HG03064 (cell line): Measurements from ENCODE around the gene PRF1.

ENCODE experiments used
- ATAC-seq: cut with Tn5 transposase; IDR thresholded peaks from one replicate; pipeline ENCODE4 v1.9.1; 2021; ENCODE audit warnings: low read depth; ENCODE audit not compliant: unreplicated experiment

The PRF1 gene

GRCh38 chr10:70596110-70596798 is 6.3 kb downstream of the PRF1 start:
- no peak for ATAC-seq

DNA sequence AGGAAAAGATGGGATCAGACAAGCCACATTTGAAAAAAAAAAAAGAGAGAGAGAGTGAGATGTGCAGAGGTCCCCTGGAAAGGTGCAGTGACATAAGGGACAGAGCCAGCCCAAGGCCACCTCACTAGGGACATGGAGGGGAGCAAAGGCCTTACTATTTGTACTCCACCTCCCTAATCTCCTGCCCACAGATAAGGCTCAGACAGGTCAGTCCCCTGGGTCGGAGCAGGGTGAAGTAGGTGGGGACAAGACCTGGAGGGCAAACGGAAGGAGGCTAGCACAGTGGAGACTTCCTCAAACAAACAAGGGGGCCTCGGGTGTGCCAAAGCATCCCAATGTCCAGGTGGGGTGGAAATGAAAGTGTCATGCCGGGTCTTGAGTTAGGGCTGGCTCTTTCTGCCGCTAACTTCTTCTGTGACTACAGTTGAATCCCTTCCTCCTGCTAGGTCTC is 7.0 kb downstream of the PRF1 start:
- no peak for ATAC-seq

DNA sequence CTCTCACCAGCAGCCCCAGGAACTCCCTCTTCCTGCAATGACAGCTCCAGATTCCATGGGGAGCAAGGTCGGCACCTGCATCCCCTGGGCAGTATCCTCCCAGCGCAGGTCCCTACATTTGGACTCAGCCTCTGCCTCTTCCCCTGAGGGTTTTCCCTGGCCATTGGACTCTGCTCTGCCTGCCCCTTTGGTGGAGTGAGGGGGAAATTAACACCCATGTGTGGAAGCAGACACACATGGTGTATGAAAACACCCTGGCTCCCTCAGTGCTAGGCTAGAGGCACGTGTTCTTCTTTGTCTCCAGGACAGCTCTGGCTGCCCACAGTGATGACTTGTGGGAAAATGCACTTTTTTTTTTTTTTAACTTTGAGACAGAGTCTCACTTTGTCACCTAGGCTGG is 8.4 kb downstream of the PRF1 start:
- no peak for ATAC-seq

- no peak for ATAC-seq
Measured at GRCh38 chr10:70593513-70593890, 9.0 kb downstream of the PRF1 start.

DNA sequence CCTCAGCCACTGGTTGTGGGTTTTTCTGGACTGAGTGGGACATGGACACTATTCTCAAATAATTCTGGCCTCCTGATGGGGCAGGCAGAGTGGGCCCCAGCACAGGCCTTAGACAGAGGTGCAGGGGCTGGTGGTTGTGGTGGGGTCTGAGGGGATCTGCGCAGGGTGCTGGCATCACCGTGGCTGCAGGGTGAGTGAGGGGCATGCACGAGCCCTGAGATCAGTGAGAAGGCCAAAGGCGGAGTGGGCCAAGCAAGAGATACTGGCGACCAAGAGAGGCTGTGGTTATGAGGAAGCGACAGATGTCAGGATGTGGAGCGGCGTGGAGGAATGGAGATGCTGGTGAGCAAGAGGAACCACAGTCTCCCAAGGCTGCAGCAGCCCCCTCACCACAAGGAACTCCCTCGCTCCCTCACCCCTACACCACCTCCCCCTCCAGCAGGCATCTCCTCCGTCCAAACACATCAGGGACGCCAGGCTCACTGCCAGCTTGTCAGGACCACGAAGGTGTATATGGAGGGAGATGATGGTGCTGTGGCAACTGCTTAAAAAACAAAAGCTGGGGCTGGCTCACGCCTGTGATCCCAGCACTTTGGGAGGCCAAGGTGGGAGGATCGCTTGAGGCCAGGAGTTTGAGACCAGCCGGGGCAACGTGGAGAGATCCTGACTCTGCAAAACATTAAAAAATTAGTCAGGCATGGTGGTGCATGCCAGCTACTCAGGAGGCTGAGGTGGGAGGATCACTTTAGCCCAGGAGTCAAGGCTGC is 9.6 kb downstream of the PRF1 start:
- ATAC-seq = no peak

DNA sequence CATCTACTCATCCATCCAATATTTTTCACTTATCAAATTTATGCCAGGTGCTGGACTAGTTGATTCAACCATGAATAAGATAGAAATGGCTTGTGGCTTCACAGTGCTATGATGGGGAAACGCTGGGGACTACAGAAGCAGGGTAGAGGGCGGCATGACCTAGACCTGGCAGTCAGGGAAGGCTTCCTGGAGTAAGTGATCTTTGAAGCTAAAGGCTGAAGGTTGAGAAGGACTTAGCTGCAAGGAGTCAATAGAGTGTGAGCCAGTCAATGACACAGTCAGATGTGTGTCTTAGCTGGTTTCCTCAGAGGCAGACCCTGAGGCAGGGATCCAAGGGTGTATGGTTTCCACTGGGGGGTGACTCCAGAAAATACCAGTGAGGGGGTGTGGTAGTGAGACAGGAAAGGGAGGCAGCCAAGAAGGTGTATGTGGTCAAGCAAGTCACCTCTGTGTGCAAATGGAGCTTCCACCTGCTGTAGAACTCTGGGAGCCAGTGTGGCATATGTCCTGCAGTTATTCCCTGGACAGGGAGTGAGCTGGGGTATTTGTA is 10.3 kb downstream of the PRF1 start:
- no peak for ATAC-seq

- no peak for ATAC-seq
Measured at GRCh38 chr10:70590655-70591416, 11.7 kb downstream of the PRF1 start.

- no peak for ATAC-seq
Measured at GRCh38 chr10:70589762-70590654, 12.5 kb downstream of the PRF1 start.

DNA sequence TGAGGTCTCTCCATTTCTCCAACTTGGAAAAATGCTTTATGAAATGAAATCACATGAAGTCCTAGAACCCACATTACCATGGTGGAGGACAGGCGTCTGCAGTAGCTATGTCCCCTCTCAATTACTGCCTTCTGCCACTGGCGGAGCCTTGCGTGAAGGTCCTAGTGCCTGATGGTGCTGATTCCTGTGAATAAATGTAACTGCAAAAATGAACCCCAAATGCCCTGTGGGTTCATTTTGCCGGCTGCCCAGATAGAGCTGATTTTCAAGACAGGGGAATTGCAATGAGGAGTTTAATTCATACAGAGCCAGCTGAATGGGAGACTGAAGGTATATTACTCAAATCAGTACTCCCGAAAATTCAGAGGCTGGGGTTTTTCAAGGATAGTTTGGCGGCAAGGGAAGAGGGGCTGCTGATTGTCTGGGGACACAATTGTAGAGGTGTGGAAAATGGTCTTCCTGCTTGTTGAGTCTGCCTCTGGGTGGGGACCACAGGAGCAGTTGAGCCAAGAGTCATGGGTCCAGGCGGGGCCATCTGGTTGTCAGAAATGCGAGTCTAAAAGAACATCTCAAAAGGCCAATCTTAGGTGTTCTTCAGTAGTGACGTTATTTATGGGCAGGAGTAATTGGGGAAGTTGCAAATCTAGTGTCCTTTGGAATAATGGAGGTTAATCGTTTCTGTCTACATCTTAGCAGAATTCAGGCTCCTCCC is 13.5 kb downstream of the PRF1 start:
- ATAC-seq = no peak

GRCh38 chr10:70588255-70588654 is 14.3 kb downstream of the PRF1 start:
- no peak for ATAC-seq

- no peak for ATAC-seq
Measured at GRCh38 chr10:70587045-70587658, 15.4 kb downstream of the PRF1 start.

GRCh38 chr10:70586348-70586930 is 16.1 kb downstream of the PRF1 start:
- no peak for ATAC-seq

DNA sequence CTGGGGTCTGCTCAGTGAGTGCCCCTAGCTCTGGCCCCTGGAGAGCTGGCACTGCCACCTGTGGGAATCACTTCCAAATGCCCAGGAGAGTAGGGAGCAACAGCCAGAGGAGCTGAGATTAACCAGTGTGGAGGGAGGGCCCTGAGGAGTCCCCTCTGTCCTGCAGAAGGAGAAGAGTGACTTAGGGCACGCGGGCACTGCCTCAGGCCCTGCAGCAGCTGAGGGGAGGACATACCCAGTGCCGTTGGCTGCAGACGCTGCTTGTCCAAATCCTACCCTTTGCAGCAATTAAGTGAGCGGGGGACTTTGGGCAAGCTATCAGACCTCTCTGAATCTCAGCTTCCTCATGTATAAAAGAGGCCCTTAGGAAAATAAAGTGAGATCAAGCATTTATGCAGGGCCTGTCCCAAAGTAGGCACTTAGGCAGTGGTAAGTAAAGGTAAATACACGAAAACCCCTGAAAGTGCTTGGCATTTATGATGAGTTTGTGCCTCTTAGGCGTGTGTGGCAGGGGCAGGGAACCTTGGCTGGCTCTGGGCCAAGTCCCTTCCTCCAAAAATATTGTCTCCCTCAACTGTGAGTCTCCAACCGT is 16.9 kb downstream of the PRF1 start:
- ATAC-seq = no peak

- ATAC-seq = no peak
Measured at GRCh38 chr10:70584909-70585544, 17.5 kb downstream of the PRF1 start.

- no peak for ATAC-seq
Measured at GRCh38 chr10:70584366-70584765, 18.2 kb downstream of the PRF1 start.

- no peak for ATAC-seq
Measured at GRCh38 chr10:70583669-70584037, 18.9 kb downstream of the PRF1 start.

GRCh38 chr10:70582793-70583668 is 19.5 kb downstream of the PRF1 start:
- ATAC-seq = no peak
